ENCODE results near the gene AGTPBP1.
A peak's percentile ranks its signal among the peaks of the same experiment; 100 is the strongest.

The AGTPBP1 gene

GRCh38 chr9:85547599-85547998 is 194.2 kb downstream of the AGTPBP1 start:
- H3K4me3 ChIP-seq (replicated peaks in 1 of 2; ENCODE audit: low read depth in 2 of 2, low read length in 2 of 2), result no peak overlapping the region
- TF ChIP-seq CTCF (IDR thresholded peaks at IDR 0.05; ENCODE audit: low read depth, low read length), result no peak

GRCh38 chr9:85543196-85543595 is 198.6 kb downstream of the AGTPBP1 start:
- TF ChIP-seq CTCF (IDR thresholded peaks at IDR 0.05; ENCODE audit: low read depth, low read length), result no peak
- DNase-seq (ENCODE audit: low read depth in 2 of 2), result no peak
- H3K4me3 ChIP-seq (replicated peaks in 1 of 2; ENCODE audit: low read depth in 2 of 2, low read length in 2 of 2), result no peak overlapping the region

More at GRCh38 chr9:85547599-85547998, 194.2 kb downstream of the AGTPBP1 start:
- no peak for DNase-seq (ENCODE audit: low read depth in 2 of 2)

GRCh38 chr9:85541876-85542275 is 199.9 kb downstream of the AGTPBP1 start:
- DNase-seq (ENCODE audit: low read depth in 2 of 2), result no peak
- no peak for TF ChIP-seq CTCF (IDR thresholded peaks at IDR 0.05; ENCODE audit: low read depth, low read length)
- H3K4me3 ChIP-seq (replicated peaks in 1 of 2; ENCODE audit: low read depth in 2 of 2, low read length in 2 of 2), result no peak overlapping the region

- H3K4me3 ChIP-seq (replicated peaks in 1 of 2; ENCODE audit: low read depth in 2 of 2, low read length in 2 of 2), result no peak overlapping the region
- no peak for TF ChIP-seq CTCF (IDR thresholded peaks at IDR 0.05; ENCODE audit: low read depth, low read length)
- DNase-seq (ENCODE audit: low read depth in 2 of 2), result no peak
Measured at GRCh38 chr9:85536514-85536913, 205.2 kb downstream of the AGTPBP1 start.

GRCh38 chr9:85536076-85536475 is 205.7 kb downstream of the AGTPBP1 start:
- peak; percentile 97 to 98 for DNase-seq (ENCODE audit: low read depth in 2 of 2)
- no peak for TF ChIP-seq CTCF (IDR thresholded peaks at IDR 0.05; ENCODE audit: low read depth, low read length)
- H3K4me3 ChIP-seq (replicated peaks in 1 of 2; ENCODE audit: low read depth in 2 of 2, low read length in 2 of 2), result no peak overlapping the region

- H3K4me3 ChIP-seq (replicated peaks in 1 of 2; ENCODE audit: low read depth in 2 of 2, low read length in 2 of 2), result no peak overlapping the region
- no peak for DNase-seq (ENCODE audit: low read depth in 2 of 2)
- no peak for TF ChIP-seq CTCF (IDR thresholded peaks at IDR 0.05; ENCODE audit: low read depth, low read length)
Measured at GRCh38 chr9:85534340-85534739, 207.4 kb downstream of the AGTPBP1 start.

GRCh38 chr9:85533538-85533937 is 208.2 kb downstream of the AGTPBP1 start:
- DNase-seq (ENCODE audit: low read depth in 2 of 2), result no peak
- H3K4me3 ChIP-seq (replicated peaks in 1 of 2; ENCODE audit: low read depth in 2 of 2, low read length in 2 of 2), result no peak overlapping the region
- TF ChIP-seq CTCF (IDR thresholded peaks at IDR 0.05; ENCODE audit: low read depth, low read length), result no peak
